IMR-90 (cell line): ENCODE data around the gene FBXO3. TPM values are rescaled to one million over a fixed set of nuclear protein-coding genes. Genes with fewer than 3 reads are reported as not detected.

Source experiments
- ATAC-seq: fragments of 200-7000 bp; cut with Tn5 transposase; 2 replicates; pipeline ENCODE4 v1.9.1; 2020; ENCODE audit warnings: low read depth, mild to moderate bottlenecking, moderate library complexity
- BruUV-seq: library from RNA; stranded (reverse); fragments of 400-500 nt; replicated peaks from 2 replicates; lab custom pipeline; 2021; lab: Mats Ljungman, UMichigan
- CTCF ChIA-PET: fragments of 300-600 bp; formaldehyde crosslinking; extraction: SDS; loops from one replicate; lab custom pipeline; 2021; ENCODE audit warnings: antibody characterized with exemption; lab: Yijun Ruan, JAX
- POLR2A ChIA-PET: fragments of 300-600 bp; sonication (Branson Sonifier 250); formaldehyde crosslinking; loops from one replicate; lab custom pipeline; 2022; ENCODE audit warnings: antibody characterized with exemption; ENCODE audit not compliant: unreplicated experiment; lab: Charles Lee
- DNase-seq: peaks from one replicate; pipeline ENCODE4 v3.0.0; 2013
- H2AFZ ChIP-seq: replicated peaks from 2 replicates; pipeline ENCODE3; 2013; ENCODE audit warnings: low read length, mild to moderate bottlenecking; ENCODE audit not compliant: poor library complexity
- H2AK5ac ChIP-seq: 2 replicates; pipeline ENCODE4 v1.6.1; 2013; ENCODE audit warnings: low read depth, low read length, inconsistent platforms
- H2AK9ac ChIP-seq: replicated peaks from 2 replicates; pipeline ENCODE3; 2013; ENCODE audit warnings: mild to moderate bottlenecking, low read depth, low read length, moderate library complexity; ENCODE audit not compliant: poor library complexity
- H2BK120ac ChIP-seq: 2 replicates; pipeline ENCODE4 v1.6.1; 2013; ENCODE audit warnings: low read depth, low read length, inconsistent platforms
- H2BK15ac ChIP-seq: 3 replicates; pipeline ENCODE4 v1.6.1; 2013; ENCODE audit warnings: low read depth, low read length, inconsistent platforms
- H2BK20ac ChIP-seq: 2 replicates; pipeline ENCODE4 v1.6.1; 2013; ENCODE audit warnings: low read depth, mild to moderate bottlenecking, inconsistent platforms, low read length, moderate library complexity
- H2BK5ac ChIP-seq: 2 replicates; pipeline ENCODE4 v1.6.1; 2013; ENCODE audit warnings: mild to moderate bottlenecking, low read depth, low read length, inconsistent platforms; ENCODE audit not compliant: poor library complexity, severe bottlenecking
- H3K14ac ChIP-seq: replicated peaks from 2 replicates; pipeline ENCODE4 v1.6.1; 2013; ENCODE audit warnings: low read depth, low read length, inconsistent platforms
- H3K18ac ChIP-seq: 2 replicates; pipeline ENCODE4 v1.6.1; 2013; ENCODE audit warnings: low read depth, low read length, control low read depth
- H3K23ac ChIP-seq: 2 replicates; pipeline ENCODE4 v1.6.1; 2013; ENCODE audit warnings: low read depth, low read length, inconsistent platforms
- H3K27ac ChIP-seq: 2 replicates; pipeline ENCODE4 v1.5.1; 2013; ENCODE audit warnings: mild to moderate bottlenecking, control low read depth, low read length; ENCODE audit not compliant: insufficient read depth
- H3K27me3 ChIP-seq: 2 replicates; pipeline ENCODE4 v1.6.1; 2013; ENCODE audit warnings: low read length; ENCODE audit not compliant: control insufficient read depth, insufficient read depth
- H3K36me3 ChIP-seq: 2 replicates; pipeline ENCODE4 v1.6.1; 2013; ENCODE audit warnings: low read length, mixed read lengths; ENCODE audit not compliant: control insufficient read depth, insufficient read depth
- H3K4ac ChIP-seq: 2 replicates; pipeline ENCODE4 v1.6.1; 2013; ENCODE audit warnings: low read depth, low read length, inconsistent platforms
- H3K4me1 ChIP-seq: 2 replicates; pipeline ENCODE4 v1.6.1; 2013; ENCODE audit warnings: low read length, mixed read lengths; ENCODE audit not compliant: control insufficient read depth, insufficient read depth
- H3K4me2 ChIP-seq: 2 replicates; pipeline ENCODE4 v1.6.1; 2013; ENCODE audit warnings: low read depth, mild to moderate bottlenecking, control low read depth, low read length, moderate library complexity
- H3K4me3 ChIP-seq: 2 replicates; pipeline ENCODE4 v1.5.1; 2013; ENCODE audit warnings: low read depth, mild to moderate bottlenecking, control low read depth, low read length, moderate library complexity; ENCODE audit not compliant: insufficient read depth
- H3K56ac ChIP-seq: 2 replicates; pipeline ENCODE4 v1.6.1; 2013; ENCODE audit warnings: low read length, inconsistent platforms; ENCODE audit not compliant: insufficient read depth; ENCODE audit errors: extremely low read depth
- H3K79me1 ChIP-seq, 2 experiments: 2 replicates each; pipeline ENCODE4 v1.6.1; 2013; ENCODE audit warnings: low read length in 2 of 2, inconsistent platforms in 1 of 2, low read depth in 1 of 2
- H3K9ac ChIP-seq: 2 replicates; pipeline ENCODE4 v1.6.1; 2013; ENCODE audit warnings: low read depth, low read length, control low read depth
- H3K9me1 ChIP-seq: 2 replicates; pipeline ENCODE4 v1.6.1; 2013; ENCODE audit warnings: low read length, inconsistent platforms; ENCODE audit not compliant: insufficient read depth
- H3K9me3 ChIP-seq: 2 replicates; pipeline ENCODE4 v1.6.1; 2013; ENCODE audit warnings: low read length; ENCODE audit not compliant: control insufficient read depth, insufficient read depth
- H4K20me1 ChIP-seq: 2 replicates; pipeline ENCODE4 v1.6.1; 2013; ENCODE audit warnings: low read length, inconsistent platforms; ENCODE audit not compliant: insufficient read depth
- H4K5ac ChIP-seq: 2 replicates; pipeline ENCODE4 v1.6.1; 2013; ENCODE audit warnings: mild to moderate bottlenecking, low read depth, low read length, control low read depth
- H4K8ac ChIP-seq, 2 experiments: 2 replicates each; pipeline ENCODE4 v1.6.1; 2013; ENCODE audit warnings: low read depth in 2 of 2, low read length in 2 of 2, control low read depth in 1 of 2, inconsistent platforms in 1 of 2
- H4K91ac ChIP-seq: 2 replicates; pipeline ENCODE4 v1.6.1; 2013; ENCODE audit warnings: low read depth, low read length, inconsistent platforms; ENCODE audit not compliant: insufficient read depth
- CEBPB ChIP-seq: IDR thresholded peaks from 2 replicates; pipeline ENCODE4 v1.6.1; 2012; ENCODE audit warnings: low read depth, low read length, improper control_type of control experiment
- CHD1 ChIP-seq: IDR thresholded peaks from 2 replicates; pipeline ENCODE4 v1.6.1; 2012; ENCODE audit warnings: low read depth, low read length, improper control_type of control experiment
- ELK1 ChIP-seq: fragments of 150-350 bp; IDR thresholded peaks from 2 replicates; pipeline ENCODE4 v1.6.1; 2016; ENCODE audit warnings: low read depth, mild to moderate bottlenecking, low read length, moderate library complexity, borderline replicate concordance
- FOS ChIP-seq: fragments of 150-350 bp; IDR thresholded peaks from 2 replicates; pipeline ENCODE4 v1.6.1; 2016; ENCODE audit warnings: low read depth, low read length
- MAFK ChIP-seq: IDR thresholded peaks from 2 replicates; pipeline ENCODE4 v1.6.1; 2012; ENCODE audit warnings: low read depth, low read length, improper control_type of control experiment
- MAZ ChIP-seq: IDR thresholded peaks from 2 replicates; pipeline ENCODE4 v1.6.1; 2012; ENCODE audit warnings: low read depth, mild to moderate bottlenecking, low read length, improper control_type of control experiment, moderate library complexity, borderline replicate concordance
- MXI1 ChIP-seq: IDR thresholded peaks from 2 replicates; pipeline ENCODE4 v1.6.1; 2012; ENCODE audit warnings: low read depth, mild to moderate bottlenecking, low read length, moderate library complexity, borderline replicate concordance
- NFE2L2 ChIP-seq: fragments of 150-350 bp; IDR thresholded peaks from 2 replicates; pipeline ENCODE4 v1.6.1; 2016; ENCODE audit warnings: low read depth, mild to moderate bottlenecking, low read length
- POLR2A ChIP-seq: IDR thresholded peaks from 2 replicates; pipeline ENCODE4 v1.6.1; 2012; ENCODE audit warnings: mild to moderate bottlenecking, low read depth, low read length
- RAD21 ChIP-seq: IDR thresholded peaks from 2 replicates; pipeline ENCODE4 v1.6.1; 2012; ENCODE audit warnings: low read length, improper control_type of control experiment
- RCOR1 ChIP-seq: IDR thresholded peaks from 2 replicates; pipeline ENCODE4 v1.6.1; 2012; ENCODE audit warnings: mild to moderate bottlenecking, low read length, improper control_type of control experiment; ENCODE audit not compliant: insufficient replicate concordance
- RFX5 ChIP-seq: IDR thresholded peaks from 2 replicates; pipeline ENCODE4 v1.8.0; 2012; ENCODE audit warnings: low read depth, mild to moderate bottlenecking, low read length, moderate library complexity
- SMC3 ChIP-seq: fragments of 150-350 bp; IDR thresholded peaks from 2 replicates; pipeline ENCODE4 v1.6.1; 2016; ENCODE audit warnings: low read depth, mild to moderate bottlenecking, antibody characterized with exemption, low read length, moderate library complexity
- WGBS, 2 experiments: methylation state at CpG; one replicate each; pipeline versions ENCODE4 v1.1.5 to v1.1.7; 2013; ENCODE audit warnings: missing lambda C conversion rate in 2 of 2; ENCODE audit not compliant: insufficient read length in 1 of 2; ENCODE audit errors: extremely low coverage in 2 of 2; 5-methylcytosine and 5-hydroxymethylcytosine counted together
- dilution Hi-C: fragments of 300-500 bp; cut with HindIII; formaldehyde crosslinking; loops from one replicate; pipeline ENCODE4 v1.14.3; 2018; ENCODE audit warnings: low sequenced_read_pairs; ENCODE audit not compliant: unreplicated experiment
- in situ Hi-C: fragments of 300-500 bp; cut with MboI; formaldehyde crosslinking; loops from 3 replicates; pipeline ENCODE4 v1.14.3; 2019; ENCODE audit warnings: low sequenced_read_pairs, inconsistent platforms, mixed read lengths
- intact Hi-C: fragments of 100-400 bp; cut with micrococcal nuclease; formaldehyde crosslinking; loops from 2 replicates; pipeline ENCODE4 v1.10.0; 2022
- polyA plus RNA-seq, 3 experiments: library from polyadenylated mRNA; depleted of rRNA; stranded (reverse); fragments of >200 nt; gene quantifications; 2 replicates each; pipeline ENCODE4 v1.2.3, GENCODE V29; 2012; ENCODE audit warnings: low replicate concordance in 1 of 3
- total RNA-seq: library from RNA; depleted of rRNA; stranded (reverse); fragments of >200 nt; gene quantifications from 2 replicates; pipeline ENCODE4 v1.2.3, GENCODE V29; 2012
- TF ChIP-seq, protein P1 (sequence below): fragments of 150-350 bp; IDR thresholded peaks from 2 replicates; pipeline ENCODE4 v1.6.1; 2017; ENCODE audit warnings: mild to moderate bottlenecking, antibody characterized with exemption, low read length, low read depth

Gene FBXO3
- total and polyA plus RNA-seq, 2 of the 4 experiments (the other 2 are of a cell fraction) = 26.2 to 51.1 TPM

DNA sequence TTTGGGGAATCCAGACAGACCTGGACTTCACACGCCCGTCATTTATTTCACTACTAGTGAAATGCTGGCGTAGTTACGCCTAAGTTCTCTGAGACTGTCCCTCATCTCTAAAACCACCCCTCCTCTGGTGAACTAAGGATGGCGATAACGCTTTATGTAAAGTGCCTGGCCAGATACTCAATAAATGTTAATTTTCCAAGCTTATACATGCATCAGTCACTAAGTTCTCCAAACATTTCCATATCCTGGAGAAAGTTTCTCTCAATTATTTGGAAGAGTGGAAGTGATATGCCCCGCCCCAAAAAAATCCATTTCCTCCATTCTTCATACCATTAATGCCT, 1.1 kb upstream of the FBXO3 start:
- Histone ChIP-seq H4K91ac (no peak overlapping the region), H3K56ac (no peak overlapping the region), H3K18ac (no peak overlapping the region), H2AK9ac (no peak overlapping the region), H3K4me1 (peaks cover 18% of the 10 kb centered on the region), H2BK20ac (no peak overlapping the region), H2BK15ac (no peak overlapping the region), H2AK5ac (no peak overlapping the region), H4K5ac (no peak overlapping the region), H3K36me3 (no peaks in the 10 kb centered on the region; the same call in 1 of the 2 replicates), H3K14ac (no peak overlapping the region), H3K27ac (no peak overlapping the region), H3K4me2 (peak overlapping the region; percentile 21; the same call in 1 of the 2 replicates), H2AFZ (no peak overlapping the region), H3K9me3 (no peaks in the 10 kb centered on the region), H4K8ac (no peak overlapping the region), H3K4ac (no peak overlapping the region), H3K9me1 (peaks cover 24% of the 10 kb centered on the region), H3K4me3 (no peak overlapping the region), H3K23ac (no peak overlapping the region), H2BK5ac (no peak overlapping the region), H3K9ac (no peak overlapping the region), H3K79me1 (peaks cover 12 to 25% of the 10 kb centered on the region in 2 experiments), H3K27me3 (no peaks in the 10 kb centered on the region), H2BK120ac (no peak overlapping the region), H4K20me1 (peaks cover 8% of the 10 kb centered on the region; the same call in 1 of the 2 replicates)
- dilution Hi-C loops (no loop called here), in situ Hi-C loops (no loop called here), intact Hi-C loops (loop anchor here (2.0 kb wide), 1 partner anchor 53 kb away; no protein-coding TSS in a partner anchor)
- CTCF ChIA-PET = no interaction called here
- BruUV-seq = no TSS peak
- ATAC-seq (no peak), DNase-seq (no peak)
- TF ChIP-seq CHD1 (no peak), RFX5 (no peak), MAZ (no peak), MAFK (no peak), MXI1 (no peak), RAD21 (no peak), NFE2L2 (no peak), SMC3 (no peak), RCOR1 (no peak), ELK1 (no peak), CEBPB (no peak), FOS (no peak), POLR2A (no peak)
- TF ChIP-seq, protein P1, sequence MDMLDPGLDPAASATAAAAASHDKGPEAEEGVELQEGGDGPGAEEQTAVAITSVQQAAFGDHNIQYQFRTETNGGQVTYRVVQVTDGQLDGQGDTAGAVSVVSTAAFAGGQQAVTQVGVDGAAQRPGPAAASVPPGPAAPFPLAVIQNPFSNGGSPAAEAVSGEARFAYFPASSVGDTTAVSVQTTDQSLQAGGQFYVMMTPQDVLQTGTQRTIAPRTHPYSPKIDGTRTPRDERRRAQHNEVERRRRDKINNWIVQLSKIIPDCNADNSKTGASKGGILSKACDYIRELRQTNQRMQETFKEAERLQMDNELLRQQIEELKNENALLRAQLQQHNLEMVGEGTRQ = no peak
- POLR2A ChIA-PET = no interaction called here
- 92% methylated on average over 2 of the region's 7 CpGs; no CpG with 5 or more reads in 1 of the 2 experiments for WGBS, 2 experiments
